Stimulated activated CD8-positive, alpha-beta memory T cell treated with anti-CD3 and anti-CD28 coated beads, Interleukin-15, amount 100 ng/mL, for 1 hour (primary cell): ENCODE results near the gene CYB5R2.
"Not testable (repeated sequence)": the region's sequence is repeated elsewhere in the genome, so short reads cannot be mapped to it uniquely, and the experiment has no call there.

Source experiments
- DNase-seq: peaks from one replicate; pipeline ENCODE4 v3.0.0-alpha.2; 2020; ENCODE audit warnings: low read depth

Gene CYB5R2

GRCh38 chr11:7668911-7669310, 4.4 kb downstream of the CYB5R2 start:
- no peak for DNase-seq

GRCh38 chr11:7668464-7668863, 4.8 kb downstream of the CYB5R2 start:
- DNase-seq: no peak

- no peak for DNase-seq
These were observed 5.8 kb downstream of the CYB5R2 start for GRCh38 chr11:7667460-7667859.

DNA sequence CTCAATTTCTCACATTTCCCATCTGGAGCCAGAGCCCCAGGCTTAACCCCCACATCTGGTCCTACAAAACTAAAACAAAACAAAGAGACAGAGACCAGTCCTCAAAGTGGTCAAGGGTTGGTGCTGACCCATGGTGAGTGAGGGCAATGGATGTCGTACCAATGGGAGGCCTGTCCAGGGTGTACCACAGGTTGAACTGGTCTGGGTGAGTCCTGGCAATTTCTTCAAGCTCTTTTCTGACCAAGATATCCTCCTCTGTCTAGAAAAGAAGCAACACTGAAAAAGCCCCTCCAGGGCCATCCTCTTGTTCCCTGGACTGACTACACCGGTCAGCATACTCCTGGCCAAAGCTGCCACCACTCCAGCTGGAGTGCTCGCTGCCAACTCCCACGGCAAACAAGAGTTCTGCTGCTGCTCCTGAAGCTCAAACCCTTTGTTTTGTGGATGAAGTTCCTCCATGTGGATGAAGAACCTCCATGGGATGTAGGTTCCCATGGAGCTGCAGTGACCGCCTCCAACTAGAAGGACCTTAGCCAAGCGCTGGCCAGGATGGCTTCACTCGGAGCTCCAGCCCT, 6.9 kb downstream of the CYB5R2 start:
- no peak for DNase-seq

DNA sequence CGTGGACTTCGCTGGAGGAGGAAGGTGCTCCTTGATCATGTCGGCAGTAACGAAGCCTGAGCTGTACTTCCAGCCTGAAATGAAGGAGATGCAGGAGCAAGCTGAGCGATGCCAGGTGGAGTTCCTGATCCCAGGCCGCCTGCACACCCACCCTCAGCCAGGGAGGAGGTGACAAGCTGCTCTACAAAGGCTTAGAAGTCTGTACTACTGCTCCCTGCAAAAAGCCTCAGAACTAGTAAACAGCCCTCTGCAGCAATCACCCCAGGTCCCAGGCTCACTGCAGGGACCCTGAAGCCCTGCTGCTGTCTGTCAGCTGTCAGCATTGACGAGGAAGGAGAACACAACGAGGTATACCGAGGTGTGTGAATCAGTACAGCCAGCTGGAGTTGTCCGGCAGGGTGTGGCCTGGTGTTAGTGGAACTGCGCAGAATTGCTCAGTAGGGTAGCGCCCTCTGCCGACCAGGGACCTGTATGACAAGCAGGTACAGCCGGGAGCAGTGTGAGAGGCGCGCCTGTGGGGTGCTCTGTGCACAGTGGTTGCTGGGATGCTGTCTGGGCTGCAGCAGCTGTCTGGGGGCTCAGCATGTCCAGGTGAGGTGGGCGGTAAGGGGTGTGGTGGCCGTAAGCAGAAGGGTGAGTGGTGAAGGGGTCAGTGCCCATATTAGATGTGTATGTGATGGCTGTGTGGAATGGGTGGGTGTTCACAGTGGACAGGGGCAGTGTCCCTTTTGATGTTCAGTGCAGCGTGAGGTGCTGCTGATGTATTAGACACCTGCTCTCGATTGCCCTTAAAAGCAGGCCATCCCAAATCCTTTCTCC, 7.6 kb downstream of the CYB5R2 start:
- peak; percentile 51 for DNase-seq

DNA sequence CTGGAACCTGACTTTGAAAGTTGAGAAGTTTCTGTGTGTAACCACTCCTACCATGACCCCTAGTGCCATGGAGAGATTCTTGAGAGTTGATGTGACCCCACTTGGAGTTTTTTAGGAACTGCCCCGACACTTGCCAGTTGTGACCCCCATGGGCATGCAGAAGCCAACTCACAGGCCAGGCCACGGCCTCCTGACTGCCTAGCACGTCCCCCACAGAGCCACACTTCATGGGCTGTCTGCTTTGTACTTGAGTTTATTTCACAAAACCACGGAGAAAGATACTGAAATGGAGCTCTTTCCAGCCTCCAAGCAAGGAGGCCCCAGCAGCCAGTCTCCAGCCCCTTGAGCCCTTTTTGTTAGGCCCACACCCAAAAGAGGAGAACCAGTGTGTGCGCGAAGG, 8.4 kb downstream of the CYB5R2 start:
- no peak for DNase-seq

GRCh38 chr11:7663531-7663930, 9.8 kb downstream of the CYB5R2 start:
- DNase-seq: not testable (repeated sequence)

DNA sequence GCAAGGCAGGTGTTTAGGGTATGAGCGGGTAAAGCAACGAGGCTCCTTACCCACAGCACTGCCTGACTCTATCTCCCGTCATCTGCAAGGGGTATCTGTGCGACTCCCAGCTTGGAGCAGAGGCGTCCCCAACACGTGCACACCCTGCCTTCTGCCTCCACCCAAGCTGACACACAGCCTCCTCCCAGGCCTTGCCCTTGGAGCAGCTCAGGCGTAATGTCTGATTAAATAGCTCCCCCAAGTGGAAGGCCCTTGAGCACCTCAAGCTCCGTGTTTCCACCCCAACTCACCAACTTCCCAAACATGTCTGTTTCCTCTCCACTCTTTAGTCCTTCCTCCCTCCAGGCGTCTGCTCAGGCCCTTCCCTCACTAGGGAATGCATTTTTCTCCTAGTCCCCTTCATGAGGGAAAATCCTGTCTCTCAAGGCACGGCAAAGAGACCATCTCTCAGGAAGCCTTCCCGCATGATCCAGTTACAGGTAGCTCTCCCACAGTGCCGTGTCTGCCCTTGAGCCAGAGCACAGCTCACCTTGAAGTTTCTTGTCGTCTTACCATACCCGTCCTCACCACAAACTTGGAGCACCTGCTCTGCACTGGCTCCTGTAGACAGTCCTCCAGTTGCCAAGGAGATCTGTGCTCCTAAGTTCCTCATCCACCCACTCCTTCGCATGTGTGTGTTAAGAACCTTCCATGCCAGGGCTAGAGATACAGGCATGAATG, 15.8 kb downstream of the CYB5R2 start:
- no peak for DNase-seq

DNA sequence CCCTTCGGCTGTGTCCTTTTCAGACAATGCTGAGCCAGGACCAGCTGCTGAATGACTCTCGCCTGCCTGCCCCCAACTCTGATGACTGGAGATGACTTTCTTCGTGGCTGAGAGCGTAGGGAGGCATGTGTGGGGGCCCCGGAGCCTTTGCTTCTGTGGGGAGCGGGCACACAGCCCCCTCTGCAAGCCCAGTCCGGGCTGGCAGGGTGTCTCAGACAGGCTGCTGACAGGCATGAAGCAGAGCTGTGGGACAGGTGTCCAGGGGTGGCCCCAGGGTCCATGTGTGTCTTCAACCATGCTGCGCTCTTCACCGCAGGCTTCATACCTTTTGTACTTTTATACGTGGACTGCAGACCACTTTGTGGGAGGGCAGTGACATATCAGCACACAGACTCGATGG, 16.6 kb downstream of the CYB5R2 start:
- DNase-seq: no peak

GRCh38 chr11:7655253-7656217, 17.8 kb downstream of the CYB5R2 start:
- DNase-seq: no peak

GRCh38 chr11:7654195-7654705, 19.1 kb downstream of the CYB5R2 start:
- DNase-seq: no peak

DNA sequence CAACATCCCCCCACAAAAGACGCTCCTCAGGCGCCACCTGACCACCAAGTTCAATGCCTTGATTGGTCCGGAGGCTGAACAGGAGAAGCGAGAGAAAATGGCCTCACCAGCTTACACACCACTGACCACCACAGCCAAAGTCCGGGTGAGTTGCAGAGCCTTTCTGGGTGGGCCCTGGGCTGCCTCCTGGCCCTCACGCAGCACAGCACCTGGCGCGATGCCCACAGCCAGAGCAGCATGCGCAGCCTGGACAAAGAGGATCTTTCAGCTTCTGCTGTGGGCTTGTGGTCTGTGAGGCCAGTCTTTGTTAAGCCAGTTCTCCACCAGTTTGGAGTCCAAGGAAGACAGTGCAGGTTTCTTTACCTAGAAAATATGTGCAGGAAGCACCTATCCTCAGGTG, 21.6 kb downstream of the CYB5R2 start:
- no peak for DNase-seq

DNA sequence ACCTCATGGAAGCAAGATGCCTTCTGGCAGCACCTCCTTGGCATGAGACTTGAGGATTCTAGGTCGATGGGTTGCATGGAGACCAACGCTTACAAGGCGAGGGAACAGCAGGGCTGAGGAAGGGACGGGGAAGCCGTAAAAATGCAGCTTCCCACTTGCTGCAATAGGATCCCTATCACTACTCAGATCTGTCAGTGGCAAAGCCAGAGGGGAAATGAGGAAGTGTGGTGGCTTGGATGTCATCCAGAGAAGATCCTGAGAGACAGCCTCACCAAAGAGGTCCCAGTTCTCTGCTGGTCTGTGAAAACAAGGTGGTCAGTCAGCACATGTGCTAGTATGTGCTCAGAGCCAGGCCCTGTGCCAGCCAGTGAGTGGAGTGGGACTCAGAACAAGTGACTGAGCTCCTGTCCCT, 22.2 kb downstream of the CYB5R2 start:
- no peak for DNase-seq

DNA sequence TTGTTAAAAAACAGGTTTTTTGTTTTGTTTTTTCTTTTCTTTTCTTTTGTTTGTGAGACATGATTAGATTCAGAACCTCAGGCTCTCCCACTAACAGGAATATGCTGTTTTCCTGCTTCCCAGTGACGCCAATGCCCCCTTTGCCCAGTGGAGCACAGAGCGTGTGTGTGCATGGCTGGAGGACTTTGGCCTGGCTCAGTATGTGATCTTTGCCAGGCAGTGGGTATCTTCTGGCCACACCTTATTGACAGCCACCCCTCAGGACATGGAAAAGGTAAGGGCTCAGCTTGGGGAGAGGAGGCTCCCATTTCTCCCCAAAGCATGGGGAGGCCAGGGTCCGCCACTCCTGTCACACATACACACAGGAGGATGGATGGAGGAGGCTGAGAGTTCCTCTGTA, 25.0 kb downstream of the CYB5R2 start:
- no peak for DNase-seq

- no peak for DNase-seq
These were observed 26.4 kb downstream of the CYB5R2 start for GRCh38 chr11:7646866-7647265.

- no peak for DNase-seq
These were observed 28.1 kb downstream of the CYB5R2 start for GRCh38 chr11:7645206-7645605.

- no peak for DNase-seq
These were observed 30.0 kb downstream of the CYB5R2 start for GRCh38 chr11:7643314-7643713.

DNA sequence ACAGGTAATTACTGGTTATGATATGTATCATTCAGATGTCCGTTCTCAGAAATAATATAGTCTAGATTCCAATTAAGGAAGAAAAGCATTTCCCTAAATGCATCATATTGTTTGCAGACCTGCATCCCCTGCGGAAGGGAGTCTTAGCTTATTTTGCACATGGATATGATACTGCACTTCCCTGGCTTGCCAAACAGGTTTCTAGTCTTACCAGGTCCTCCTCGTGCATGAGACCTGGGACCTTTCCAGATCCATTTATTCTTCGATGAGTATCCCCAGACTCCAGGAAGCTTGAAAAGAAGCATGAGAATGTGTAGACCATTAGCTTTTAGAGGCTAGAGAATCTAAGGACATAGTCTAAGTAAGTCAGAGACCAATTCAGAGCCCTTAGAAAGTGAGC, 30.6 kb downstream of the CYB5R2 start:
- no peak for DNase-seq

GRCh38 chr11:7640816-7641215, 32.5 kb downstream of the CYB5R2 start:
- no peak for DNase-seq

- no peak for DNase-seq
These were observed 33.7 kb downstream of the CYB5R2 start for GRCh38 chr11:7639643-7640025.

- DNase-seq: no peak
These were observed 34.3 kb downstream of the CYB5R2 start for GRCh38 chr11:7638710-7639642.
